ENCODE data around the gene LYG1.
"Not testable (repeated sequence)": the region's sequence is repeated elsewhere in the genome, so short reads cannot be mapped to it uniquely, and the experiment has no call there.

LYG1 gene

GRCh38 chr2:99301097-99301496 is at the start of gene LYG1:
Gene LYG1, minus strand, starts transcription at chr2:99301197. Its CDS starts 5,527 bp downstream, at chr2:99295670.
- not testable (repeated sequence) for DNase-seq (ENCODE audit: low read depth, low spot score)

DNA sequence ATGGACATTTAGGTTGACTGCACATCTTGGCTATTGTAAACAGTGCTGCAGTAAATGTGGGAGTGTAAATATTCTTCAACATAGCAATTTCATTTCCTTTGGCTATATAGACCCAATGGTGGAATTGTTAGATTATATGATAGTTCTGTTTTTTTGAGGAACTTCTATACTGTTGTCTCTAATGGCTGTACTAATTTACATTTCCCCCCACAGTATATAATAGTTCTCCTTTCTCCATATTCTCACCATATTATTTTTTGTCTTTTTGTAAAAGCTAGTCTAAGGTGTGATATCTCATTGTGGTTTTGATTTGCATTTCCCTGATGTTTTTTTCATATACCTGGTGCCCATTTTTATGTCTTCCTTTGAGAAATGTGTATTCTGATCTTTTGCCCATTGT is 49.2 kb upstream of the LYG1 start:
- no peak for DNase-seq (ENCODE audit: low read depth, low spot score)

DNA sequence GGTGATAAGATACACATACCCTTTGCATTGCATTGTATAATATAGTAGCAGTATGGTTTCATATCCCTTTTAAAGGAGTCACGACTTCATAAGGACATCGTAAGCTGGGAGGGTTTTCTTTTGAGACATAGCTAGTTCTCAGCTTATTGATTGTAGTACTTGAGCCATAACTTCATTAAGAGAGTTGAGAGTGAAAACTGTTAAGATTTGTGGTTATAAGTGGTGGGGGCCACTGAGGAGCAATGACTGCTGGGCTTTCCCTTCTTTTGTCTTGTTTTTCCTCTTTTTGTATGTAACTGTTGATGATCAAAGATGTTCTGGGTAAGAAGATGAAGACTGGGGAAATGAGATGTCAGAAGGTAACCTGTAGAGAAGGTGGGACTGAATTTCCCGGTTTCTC is 47.2 kb upstream of the LYG1 start:
- no peak for DNase-seq (ENCODE audit: low read depth, low spot score)

- no peak for DNase-seq (ENCODE audit: low read depth, low spot score)
Observed at GRCh38 chr2:99346218-99346617, 45.2 kb upstream of the LYG1 start.

DNA sequence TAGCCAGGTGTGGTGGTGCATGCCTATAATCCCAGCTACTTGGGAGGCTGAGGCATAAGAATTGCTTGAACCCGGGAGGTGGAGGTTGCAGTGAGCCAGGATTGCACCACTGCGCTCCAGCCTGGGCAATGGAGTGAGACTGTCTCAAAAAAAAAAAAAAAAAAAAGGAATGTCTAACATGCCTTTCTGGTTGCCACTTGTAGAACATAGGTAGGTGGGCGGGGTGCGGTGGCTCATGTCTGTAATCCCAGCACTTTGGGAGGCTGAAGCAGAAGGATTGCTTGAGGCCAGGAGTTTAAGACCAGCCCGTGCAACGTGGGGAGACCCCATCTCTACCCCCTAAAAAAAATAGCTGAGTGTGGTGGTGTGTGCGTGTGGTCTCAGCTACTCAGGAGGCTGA is 44.4 kb upstream of the LYG1 start:
- not testable (repeated sequence) for DNase-seq (ENCODE audit: low read depth, low spot score)

GRCh38 chr2:99342536-99342935 is 41.5 kb upstream of the LYG1 start:
- no peak for DNase-seq (ENCODE audit: low read depth, low spot score)

- DNase-seq (ENCODE audit: low read depth, low spot score) = no peak
Observed at GRCh38 chr2:99340669-99341236, 39.8 kb upstream of the LYG1 start.

DNA sequence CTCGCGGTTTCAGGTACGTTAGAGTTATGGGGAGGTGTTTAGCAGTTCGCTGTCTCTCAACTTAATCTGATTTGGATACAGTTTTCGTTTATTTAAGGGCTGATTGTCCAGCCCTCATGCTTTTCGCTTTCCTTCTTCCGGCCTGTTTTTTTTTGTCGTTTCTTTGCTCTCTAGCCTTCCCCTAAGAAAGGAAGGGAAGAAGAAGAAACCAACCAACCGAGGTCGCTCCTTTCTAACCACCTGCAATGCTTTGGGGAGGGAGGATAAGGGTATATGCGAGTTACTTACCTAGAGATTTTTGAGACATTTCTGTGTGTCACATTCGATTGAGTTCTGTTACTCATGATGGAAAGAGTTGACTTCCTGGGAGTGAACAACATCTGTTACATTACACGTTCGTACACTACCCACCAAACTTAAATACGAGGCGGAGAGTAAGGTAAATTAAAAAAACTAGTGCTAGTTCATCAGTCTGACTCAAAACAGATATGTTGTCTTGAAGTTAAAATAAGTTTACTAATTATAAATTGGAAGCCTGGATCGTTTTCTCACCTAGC is 37.1 kb upstream of the LYG1 start:
- DNase-seq (ENCODE audit: low read depth, low spot score) = no peak

- DNase-seq (ENCODE audit: low read depth, low spot score) = peak; percentile 95
Observed at GRCh38 chr2:99337113-99338028, 36.4 kb upstream of the LYG1 start, which contains the start of gene EIF5B. Gene EIF5B, plus strand, starts transcription at chr2:99337389. Its CDS starts 166 bp downstream, at chr2:99337555.

DNA sequence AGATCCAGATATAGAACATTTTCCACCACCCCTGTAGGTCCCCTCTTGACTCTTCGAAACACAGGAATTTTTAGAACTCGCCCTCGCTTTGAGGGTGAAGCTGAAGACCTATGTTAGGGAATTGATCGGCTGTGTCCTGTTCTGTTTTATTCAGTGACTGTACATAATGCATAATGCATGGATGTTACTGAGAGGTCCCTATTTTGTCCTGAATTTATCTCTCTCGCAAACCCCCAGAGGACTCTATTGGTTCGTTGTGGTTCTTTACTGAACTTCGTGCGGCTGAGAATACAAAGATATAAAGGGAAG is 35.8 kb upstream of the LYG1 start:
- DNase-seq (ENCODE audit: low read depth, low spot score) = no peak

- DNase-seq (ENCODE audit: low read depth, low spot score) = peak; percentile 100
Observed at GRCh38 chr2:99335911-99336803, 35.2 kb upstream of the LYG1 start, which contains the start of gene TXNDC9. Gene TXNDC9, minus strand, starts transcription at chr2:99336333. Its CDS starts 3,123 bp downstream, at chr2:99333210.

DNA sequence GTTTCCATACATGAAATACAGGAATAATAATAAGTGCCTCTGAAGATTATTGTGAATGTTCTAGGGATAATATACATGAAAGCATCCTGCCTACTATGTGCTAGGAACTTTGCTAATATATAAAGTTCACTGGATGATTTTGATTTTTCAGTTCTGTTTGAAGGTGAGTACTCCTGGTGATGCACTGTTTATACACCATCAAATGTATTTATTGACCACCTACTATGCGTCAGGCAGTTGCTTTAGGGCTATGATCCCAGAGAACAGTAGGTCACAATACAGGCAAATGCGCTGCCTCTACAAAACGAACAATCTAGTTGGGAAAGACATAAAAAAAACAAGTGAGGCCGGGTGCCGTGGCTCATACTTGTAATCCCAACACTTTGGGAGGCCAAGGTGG is 24.4 kb upstream of the LYG1 start:
- no peak for DNase-seq (ENCODE audit: low read depth, low spot score)

- not testable (repeated sequence) for DNase-seq (ENCODE audit: low read depth, low spot score)
Observed at GRCh38 chr2:99317873-99318200, 16.8 kb upstream of the LYG1 start.

DNA sequence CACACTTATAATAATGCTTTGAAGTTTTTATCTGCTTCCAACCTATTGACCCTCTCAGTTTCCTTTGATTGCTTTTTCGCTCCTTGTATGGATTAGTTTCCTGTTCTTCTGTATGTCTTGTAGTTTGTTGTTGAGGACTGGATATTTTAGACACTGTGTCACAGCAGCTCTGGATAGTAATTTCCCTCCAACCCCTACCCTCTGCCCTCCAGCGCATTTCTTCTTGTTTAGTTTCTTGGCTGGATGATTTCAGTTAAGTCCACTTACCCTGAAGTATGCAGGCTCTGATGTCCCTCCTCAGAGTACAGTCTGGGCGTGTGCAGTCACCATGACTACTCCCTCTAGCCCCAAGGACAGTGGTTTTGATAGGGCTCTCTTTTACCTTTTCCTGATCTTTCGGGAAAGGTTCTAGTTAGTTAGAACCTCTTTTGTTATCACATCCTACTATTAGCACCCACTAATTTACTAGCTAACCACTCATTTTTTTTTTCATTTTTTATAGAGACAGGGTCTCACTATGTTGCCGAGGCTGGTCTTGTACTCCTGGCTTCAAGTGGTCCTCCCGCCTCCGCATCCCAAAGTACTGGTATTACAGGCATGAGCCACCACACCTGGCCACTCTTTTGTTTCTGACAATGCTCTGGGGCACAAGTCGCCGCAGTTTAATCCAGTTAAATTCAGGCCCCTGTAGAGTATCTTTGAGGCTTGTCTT is 16.3 kb upstream of the LYG1 start:
- DNase-seq (ENCODE audit: low read depth, low spot score) = no peak

DNA sequence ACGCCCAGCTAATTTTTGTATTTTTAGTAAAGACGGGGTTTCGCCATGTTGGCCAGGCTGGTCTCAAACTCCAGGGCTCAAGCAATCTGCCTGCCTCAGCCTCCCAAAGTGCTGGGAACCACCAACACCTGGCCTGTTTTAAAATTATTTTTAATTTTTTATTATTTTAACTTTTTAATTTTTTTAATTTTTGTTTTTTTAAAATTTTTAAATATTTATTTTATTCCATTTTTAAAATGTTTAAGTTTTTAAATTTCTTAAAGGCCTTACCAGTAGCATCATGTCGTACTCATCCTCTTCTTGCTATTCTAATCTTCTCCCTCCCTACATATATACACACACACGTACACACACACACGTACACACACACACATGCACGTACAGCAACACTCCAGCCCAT is 1.4 kb downstream of the LYG1 start:
- no peak for DNase-seq (ENCODE audit: low read depth, low spot score)

DNA sequence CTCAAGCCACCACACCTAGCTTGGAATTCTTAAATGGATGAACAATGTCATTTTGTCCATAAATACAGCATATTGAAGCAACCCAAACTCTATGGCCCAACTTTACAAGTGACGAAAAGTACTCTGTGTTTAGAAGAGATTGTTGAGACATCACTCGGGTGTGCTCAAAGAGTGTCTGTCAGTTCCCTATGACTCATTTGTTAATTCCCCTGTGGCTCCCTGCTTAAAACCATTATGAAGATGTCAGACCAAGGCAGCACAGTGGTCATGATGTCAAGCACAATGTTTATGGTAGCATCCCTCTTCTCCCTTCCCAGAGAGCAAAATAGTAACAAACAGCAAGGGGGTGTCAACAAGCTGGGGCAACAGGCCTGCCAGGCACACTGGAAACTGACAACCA is 3.0 kb downstream of the LYG1 start:
- no peak for DNase-seq (ENCODE audit: low read depth, low spot score)

- no peak for DNase-seq (ENCODE audit: low read depth, low spot score)
Observed at GRCh38 chr2:99285526-99285925, 15.5 kb downstream of the LYG1 start.

- DNase-seq (ENCODE audit: low read depth, low spot score) = no peak
Observed at GRCh38 chr2:99279969-99280695, 20.9 kb downstream of the LYG1 start.

GRCh38 chr2:99278793-99279291 is 22.2 kb downstream of the LYG1 start:
- no peak for DNase-seq (ENCODE audit: low read depth, low spot score)

DNA sequence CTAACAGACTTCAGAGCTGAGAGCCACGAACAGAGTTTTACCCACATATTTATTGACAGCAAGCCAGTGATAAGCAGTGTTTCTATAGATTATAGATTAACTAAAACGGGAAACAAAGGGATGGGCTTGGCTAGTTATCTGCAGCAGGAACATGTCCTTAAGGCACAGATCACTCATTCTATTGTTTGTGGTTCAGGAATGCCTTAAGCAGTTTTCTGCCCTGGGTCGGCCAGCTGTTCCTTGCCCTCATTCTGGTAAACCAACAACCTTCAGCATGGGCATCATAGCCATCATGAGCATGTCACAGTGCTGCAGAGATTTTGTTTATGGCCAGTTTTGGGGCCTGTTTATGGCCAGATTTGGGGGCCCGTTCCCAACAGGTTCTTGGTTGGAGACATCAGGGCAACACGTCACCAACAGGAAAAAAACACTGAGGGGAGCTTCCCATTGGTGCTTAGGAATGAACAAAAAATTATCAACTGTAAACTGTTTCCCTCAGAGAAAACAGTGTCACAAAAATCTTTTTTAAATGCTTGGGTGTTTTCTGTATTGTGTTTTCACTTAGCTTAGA is 22.7 kb downstream of the LYG1 start:
- not testable (repeated sequence) for DNase-seq (ENCODE audit: low read depth, low spot score)

All from ELF-1 (cell line).